Cardiac muscle cell (in vitro differentiated cells and primary cell): ENCODE data around the gene TRAP1. TPM values are rescaled to one million over a fixed set of nuclear protein-coding genes. Genes with fewer than 3 reads are reported as not detected.

Source experiments
- DNase-seq, 2 donors: peaks; one replicate each; pipeline versions ENCODE4 v3.0.0 to v3.0.0-alpha.2; 2010 to 2017; ENCODE audit warnings: low read depth in 1 of 2, low spot score in 1 of 2
- H3K27ac ChIP-seq: fragments of 200-600 bp; sonication (generic); 2 replicates; pipeline ENCODE4 v1.5.1; 2016
- H3K27me3 ChIP-seq: fragments of 200-600 bp; sonication (generic); 2 replicates; pipeline ENCODE4 v1.6.0; 2016; ENCODE audit warnings: control low read depth
- H3K36me3 ChIP-seq: fragments of 200-600 bp; sonication (generic); 2 replicates; pipeline ENCODE4 v1.5.1; 2016; ENCODE audit warnings: control low read depth
- H3K4me1 ChIP-seq: fragments of 200-600 bp; sonication (generic); 2 replicates; pipeline ENCODE4 v1.8.1; 2017; ENCODE audit warnings: low read depth, mild to moderate bottlenecking, mixed run types
- H3K4me3 ChIP-seq: fragments of 200-600 bp; sonication (generic); 2 replicates; pipeline ENCODE4 v1.5.1; 2016; ENCODE audit warnings: mild to moderate bottlenecking
- H3K9me3 ChIP-seq: fragments of 200-600 bp; sonication (generic); 2 replicates; pipeline ENCODE4 v1.5.1; 2017; ENCODE audit warnings: low read depth, mild to moderate bottlenecking, control low read depth
- CTCF ChIP-seq: IDR thresholded peaks from 2 replicates; pipeline ENCODE4 v1.5.1; 2012; ENCODE audit warnings: low read depth, mild to moderate bottlenecking, low read length
- polyA plus RNA-seq: library from polyadenylated mRNA; unstranded; fragments of >200 nt; fragmentation: Nextera tagmentation; extraction: Ambion mirVana; gene quantifications from 2 replicates; pipeline ENCODE4 v1.2.1, GENCODE V29; 2016
- total RNA-seq: library from RNA; depleted of rRNA; stranded (reverse); fragments of >200 nt; gene quantifications from 2 replicates; pipeline ENCODE4 v1.2.3, GENCODE V29; 2016

Gene TRAP1
- total and polyA plus RNA-seq, 2 experiments from 2014 or later: 157 to 164 TPM

- H3K4me3 ChIP-seq: no peak overlapping the region
- H3K36me3 ChIP-seq: peaks cover under 1% of the 10 kb centered on the region
- peak overlapping the region; percentile 59 for H3K27ac ChIP-seq
- TF ChIP-seq CTCF: no peak
- peaks cover 5% of the 10 kb centered on the region for H3K4me1 ChIP-seq
- H3K27me3 ChIP-seq: no peaks in the 10 kb centered on the region
- H3K9me3 ChIP-seq: no peaks in the 10 kb centered on the region
- DNase-seq: no peak
Observed at GRCh38 chr16:3651461-3652372, 65.6 kb downstream of the TRAP1 start.

GRCh38 chr16:3650631-3651265 lies 66.6 kb downstream of the TRAP1 start:
- no peak for DNase-seq
- H3K27me3 ChIP-seq: no peaks in the 10 kb centered on the region
- no peaks in the 10 kb centered on the region for H3K36me3 ChIP-seq
- H3K4me1 ChIP-seq: peaks cover 5% of the 10 kb centered on the region
- no peaks in the 10 kb centered on the region for H3K9me3 ChIP-seq
- peak overlapping the region; percentile 59 for H3K27ac ChIP-seq
- no peak overlapping the region for H3K4me3 ChIP-seq
- TF ChIP-seq CTCF: no peak

GRCh38 chr16:3646348-3646920 lies 70.9 kb downstream of the TRAP1 start:
- DNase-seq: no peak
- no peak for TF ChIP-seq CTCF
- no peak overlapping the region for H3K4me3 ChIP-seq
- H3K4me1 ChIP-seq: peaks cover 2% of the 10 kb centered on the region
- H3K9me3 ChIP-seq: no peaks in the 10 kb centered on the region
- no peaks in the 10 kb centered on the region for H3K27me3 ChIP-seq
- H3K36me3 ChIP-seq: no peaks in the 10 kb centered on the region
- H3K27ac ChIP-seq: peak overlapping the region; percentile 7

- Histone ChIP-seq H3K27ac (peak overlapping the region; percentile 7), H3K4me1 (peaks cover 2% of the 10 kb centered on the region), H3K27me3 (no peaks in the 10 kb centered on the region), H3K36me3 (no peaks in the 10 kb centered on the region), H3K4me3 (no peak overlapping the region), H3K9me3 (no peaks in the 10 kb centered on the region)
- no peak for TF ChIP-seq CTCF
- peak; percentile 23 to 69 for DNase-seq
Observed at GRCh38 chr16:3645504-3646347, 71.6 kb downstream of the TRAP1 start.

GRCh38 chr16:3645108-3645503 lies 72.2 kb downstream of the TRAP1 start:
- Histone ChIP-seq H3K9me3 (no peaks in the 10 kb centered on the region), H3K36me3 (no peaks in the 10 kb centered on the region), H3K4me3 (no peak overlapping the region), H3K4me1 (peaks cover 2% of the 10 kb centered on the region), H3K27me3 (no peaks in the 10 kb centered on the region), H3K27ac (no peak overlapping the region)
- no peak for TF ChIP-seq CTCF
- no peak for DNase-seq
